ENCODE results near the gene PCCA.

GRCh38 chr13:100464006-100464405 is 375.1 kb downstream of the PCCA start:
- no peak for TF ChIP-seq POLR2A (IDR thresholded peaks at IDR 0.05)
- no peak for TF ChIP-seq CTCF (IDR thresholded peaks at IDR 0.05)
- TF ChIP-seq EP300 (IDR thresholded peaks at IDR 0.05) = no peak

All from tibial nerve (tissue), 4 donors.